ENCODE measurements around the gene NCAPD2.

The NCAPD2 gene

GRCh38 chr12:6562881-6563280, 69.0 kb downstream of the NCAPD2 start:
- Mint-ChIP-seq H3K9me3 (no peaks in the 10 kb centered on the region), H3K27ac (no peak overlapping the region), H3K27me3 (no peaks in the 10 kb centered on the region), H3K4me3 (no peak overlapping the region), H3K36me3 (peaks cover 40% of the 10 kb centered on the region), H3K4me1 (peaks cover 17% of the 10 kb centered on the region)
- DNase-seq (ENCODE audit: low spot score in 2 of 2) (no peak), ATAC-seq (ENCODE audit: low read depth) (no peak)

GRCh38 chr12:6563448-6564050, 69.6 kb downstream of the NCAPD2 start:
- Mint-ChIP-seq H3K27ac (no peak overlapping the region), H3K36me3 (peaks cover 40% of the 10 kb centered on the region), H3K4me1 (peaks cover 17% of the 10 kb centered on the region), H3K4me3 (no peak overlapping the region), H3K27me3 (no peaks in the 10 kb centered on the region), H3K9me3 (no peaks in the 10 kb centered on the region)
- peak; percentile 25 for ATAC-seq (ENCODE audit: low read depth)
- DNase-seq (ENCODE audit: low spot score in 2 of 2) = peak; percentile 55 to 64

GRCh38 chr12:6567112-6567670, 73.3 kb downstream of the NCAPD2 start:
- H3K9me3 Mint-ChIP-seq = no peaks in the 10 kb centered on the region
- no peaks in the 10 kb centered on the region for H3K27me3 Mint-ChIP-seq
- peaks cover 25% of the 10 kb centered on the region for H3K4me1 Mint-ChIP-seq
- DNase-seq (ENCODE audit: low spot score in 2 of 2) (no peak), ATAC-seq (ENCODE audit: low read depth) (no peak)
- peak overlapping the region; percentile 87 for H3K27ac Mint-ChIP-seq
- H3K36me3 Mint-ChIP-seq = peaks cover 32% of the 10 kb centered on the region
- peak overlapping the region; percentile 100 for H3K4me3 Mint-ChIP-seq

- Mint-ChIP-seq H3K36me3 (peaks cover 31% of the 10 kb centered on the region), H3K9me3 (no peaks in the 10 kb centered on the region), H3K4me3 (peak overlapping the region; percentile 21), H3K4me1 (peaks cover 19% of the 10 kb centered on the region), H3K27ac (peak overlapping the region; percentile 14), H3K27me3 (no peaks in the 10 kb centered on the region)
- ATAC-seq (ENCODE audit: low read depth) (no peak), DNase-seq (ENCODE audit: low spot score in 2 of 2) (no peak)
Measured at GRCh38 chr12:6569312-6569711, 75.4 kb downstream of the NCAPD2 start.

GRCh38 chr12:6569786-6570185, 75.9 kb downstream of the NCAPD2 start:
- H3K4me1 Mint-ChIP-seq = peaks cover 19% of the 10 kb centered on the region
- DNase-seq (ENCODE audit: low spot score in 2 of 2) (no peak), ATAC-seq (ENCODE audit: low read depth) (no peak)
- H3K4me3 Mint-ChIP-seq = peak overlapping the region; percentile 43
- H3K27ac Mint-ChIP-seq = peak overlapping the region; percentile 14
- H3K36me3 Mint-ChIP-seq = peaks cover 32% of the 10 kb centered on the region
- no peaks in the 10 kb centered on the region for H3K9me3 Mint-ChIP-seq
- H3K27me3 Mint-ChIP-seq = no peaks in the 10 kb centered on the region

- H3K27ac Mint-ChIP-seq = peak overlapping the region; percentile 81
- peaks cover 19% of the 10 kb centered on the region for H3K4me1 Mint-ChIP-seq
- peak in 1 of 2 donors; percentile 35 for DNase-seq (ENCODE audit: low spot score in 2 of 2)
- no peak for ATAC-seq (ENCODE audit: low read depth)
- no peaks in the 10 kb centered on the region for H3K9me3 Mint-ChIP-seq
- no peak overlapping the region for H3K4me3 Mint-ChIP-seq
- no peaks in the 10 kb centered on the region for H3K27me3 Mint-ChIP-seq
- H3K36me3 Mint-ChIP-seq = peaks cover 30% of the 10 kb centered on the region
Measured at GRCh38 chr12:6570264-6570887, 76.5 kb downstream of the NCAPD2 start.

- peak overlapping the region; percentile 63 for H3K27ac Mint-ChIP-seq
- H3K4me1 Mint-ChIP-seq = peaks cover 7% of the 10 kb centered on the region
- ATAC-seq (ENCODE audit: low read depth) (no peak), DNase-seq (ENCODE audit: low spot score in 2 of 2) (no peak)
- H3K9me3 Mint-ChIP-seq = no peaks in the 10 kb centered on the region
- H3K36me3 Mint-ChIP-seq = peaks cover 37% of the 10 kb centered on the region
- no peak overlapping the region for H3K4me3 Mint-ChIP-seq
- H3K27me3 Mint-ChIP-seq = no peaks in the 10 kb centered on the region
Measured at GRCh38 chr12:6573001-6573400, 79.1 kb downstream of the NCAPD2 start.

GRCh38 chr12:6574576-6575295, 80.8 kb downstream of the NCAPD2 start:
- H3K4me1 Mint-ChIP-seq = peaks cover 7% of the 10 kb centered on the region
- H3K4me3 Mint-ChIP-seq = no peak overlapping the region
- H3K27ac Mint-ChIP-seq = peak overlapping the region; percentile 35
- H3K9me3 Mint-ChIP-seq = no peaks in the 10 kb centered on the region
- DNase-seq (ENCODE audit: low spot score in 2 of 2) (no peak), ATAC-seq (ENCODE audit: low read depth) (no peak)
- no peaks in the 10 kb centered on the region for H3K27me3 Mint-ChIP-seq
- H3K36me3 Mint-ChIP-seq = peaks cover 46% of the 10 kb centered on the region

GRCh38 chr12:6575648-6576047, 81.7 kb downstream of the NCAPD2 start:
- DNase-seq (ENCODE audit: low spot score in 2 of 2) = no peak

More at GRCh38 chr12:6575648-6576047, 81.7 kb downstream of the NCAPD2 start:
- no peak for ATAC-seq (ENCODE audit: low read depth)
- H3K27ac Mint-ChIP-seq = no peak overlapping the region
- H3K27me3 Mint-ChIP-seq = no peaks in the 10 kb centered on the region
- peaks cover 3% of the 10 kb centered on the region for H3K4me1 Mint-ChIP-seq
- no peak overlapping the region for H3K4me3 Mint-ChIP-seq
- no peaks in the 10 kb centered on the region for H3K9me3 Mint-ChIP-seq
- H3K36me3 Mint-ChIP-seq = peaks cover 43% of the 10 kb centered on the region
